Panc1 (cell line): Measurements from ENCODE around the gene LDB3.

Source experiments
- CTCF ChIP-seq: fragments of 450-650 bp; IDR thresholded peaks from 2 replicates; pipeline ENCODE4 v1.5.1; 2017; ENCODE audit warnings: mild to moderate bottlenecking
- POLR2AphosphoS5 ChIP-seq: IDR thresholded peaks from 2 replicates; pipeline ENCODE4 v1.6.1; 2012; ENCODE audit warnings: mild to moderate bottlenecking, low read depth, low read length, moderate library complexity
- REST ChIP-seq, 2 experiments: IDR thresholded peaks; 2 replicates each; pipeline ENCODE4 v1.6.1; 2011 to 2012; ENCODE audit warnings: low read depth in 2 of 2, control low read depth in 1 of 2, low read length in 1 of 2, mild to moderate bottlenecking in 1 of 2, moderate library complexity in 1 of 2; ENCODE audit not compliant: insufficient read depth in 1 of 2

- no peak for TF ChIP-seq CTCF
- no peak for TF ChIP-seq POLR2AphosphoS5
- no peak for TF ChIP-seq REST (IDR thresholded peaks at IDR 0.05; ENCODE audit: insufficient read depth in 1 of 2, low read depth in 2 of 2, low read length in 1 of 2)
These were observed 36.8 kb downstream of the LDB3 start for GRCh38 chr10:86705139-86705538.
